ENCODE data around the gene CARD6. TPM values are rescaled to one million over a fixed set of nuclear protein-coding genes. Genes with fewer than 3 reads are reported as not detected.
"Not testable (repeated sequence)": the region's sequence is repeated elsewhere in the genome, so short reads cannot be mapped to it uniquely, and the experiment has no call there.

CARD6 gene
- 1 to 10 TPM; 2.6 to 4.6 TPM for total RNA-seq

- Mint-ChIP-seq H3K27me3 (peaks cover 17% of the 10 kb centered on the region), H3K9me3 (ENCODE audit: low read depth) (no peaks in the 10 kb centered on the region), H3K4me1 (peaks cover 28% of the 10 kb centered on the region), H3K36me3 (peaks cover 7% of the 10 kb centered on the region), H3K4me3 (peak within 1 kb of the TSS; percentile 78), H3K27ac (peak within 1 kb of the TSS; percentile 86)
- CTCF ChIA-PET, result interaction anchor here (1.0 to 1.3 kb wide), 2 partner anchors 38 to 43 kb away, joined by 3 read pairs; partner anchors contain the start of gene PRKAA1
- ATAC-seq (peak; percentile 66), DNase-seq (no peak)
Observed at GRCh38 chr5:40841068-40841805, at the start of gene CARD6. CARD6 (plus strand) TSS chr5:40841367; CDS start chr5:40841383, 16 bp downstream.

GRCh38 chr5:40791715-40792139, 49.4 kb upstream of the CARD6 start:
- H3K4me3 Mint-ChIP-seq, result no peak overlapping the region
- no peaks in the 10 kb centered on the region for H3K27me3 Mint-ChIP-seq
- peaks cover 40% of the 10 kb centered on the region for H3K4me1 Mint-ChIP-seq
- no peak for ATAC-seq
- H3K27ac Mint-ChIP-seq, result no peak overlapping the region
- peaks cover 6% of the 10 kb centered on the region for H3K9me3 Mint-ChIP-seq (ENCODE audit: low read depth)
- peaks cover 53% of the 10 kb centered on the region for H3K36me3 Mint-ChIP-seq
- DNase-seq, result no peak
- CTCF ChIA-PET, result no interaction called here

- H3K27ac Mint-ChIP-seq; ATAC-seq; H3K27me3 Mint-ChIP-seq; CTCF ChIA-PET; H3K4me3 Mint-ChIP-seq; DNase-seq; H3K9me3 Mint-ChIP-seq (ENCODE audit: low read depth): not testable (repeated sequence)
- Mint-ChIP-seq H3K4me1 (peaks cover 41% of the 10 kb centered on the region), H3K36me3 (peaks cover 47% of the 10 kb centered on the region)
Observed at GRCh38 chr5:40792691-40793090, 48.5 kb upstream of the CARD6 start.

- H3K9me3 Mint-ChIP-seq (ENCODE audit: low read depth); H3K27ac Mint-ChIP-seq; H3K27me3 Mint-ChIP-seq; DNase-seq; CTCF ChIA-PET; H3K4me3 Mint-ChIP-seq; ATAC-seq: not testable (repeated sequence)
- Mint-ChIP-seq H3K36me3 (peaks cover 32% of the 10 kb centered on the region), H3K4me1 (peaks cover 46% of the 10 kb centered on the region)
Observed at GRCh38 chr5:40794340-40794739, 46.8 kb upstream of the CARD6 start.

GRCh38 chr5:40794877-40795276, 46.3 kb upstream of the CARD6 start:
- CTCF ChIA-PET; ATAC-seq; H3K27me3 Mint-ChIP-seq; H3K4me3 Mint-ChIP-seq; H3K27ac Mint-ChIP-seq; DNase-seq; H3K9me3 Mint-ChIP-seq (ENCODE audit: low read depth): not testable (repeated sequence)
- H3K36me3 Mint-ChIP-seq, result peaks cover 29% of the 10 kb centered on the region
- peaks cover 48% of the 10 kb centered on the region for H3K4me1 Mint-ChIP-seq

- H3K4me1 Mint-ChIP-seq, result peaks cover 41% of the 10 kb centered on the region
- no peak for ATAC-seq
- H3K9me3 Mint-ChIP-seq (ENCODE audit: low read depth), result no peaks in the 10 kb centered on the region
- H3K36me3 Mint-ChIP-seq, result peaks cover 24% of the 10 kb centered on the region
- CTCF ChIA-PET, result interaction anchor here (0.7 to 1.5 kb wide), 2 partner anchors 9 to 21 kb away, joined by 3 read pairs; no protein-coding TSS in a partner anchor
- peaks cover 8% of the 10 kb centered on the region for H3K27me3 Mint-ChIP-seq
- no peak for DNase-seq
- peak overlapping the region; percentile 87 for H3K27ac Mint-ChIP-seq
- peak overlapping the region; percentile 81 for H3K4me3 Mint-ChIP-seq
Observed at GRCh38 chr5:40796487-40796889, 44.7 kb upstream of the CARD6 start.

- H3K27ac Mint-ChIP-seq, result peak overlapping the region; percentile 87
- H3K4me3 Mint-ChIP-seq, result peak overlapping the region; percentile 81
- CTCF ChIA-PET, result interaction anchor here (0.7 to 1.5 kb wide), 7 partner anchors 10 to 43 kb away, joined by 3 to 5 read pairs (median 3); no protein-coding TSS in a partner anchor
- peaks cover 8% of the 10 kb centered on the region for H3K27me3 Mint-ChIP-seq
- no peaks in the 10 kb centered on the region for H3K9me3 Mint-ChIP-seq (ENCODE audit: low read depth)
- ATAC-seq (peak; percentile 58), DNase-seq (peak; percentile 85)
- peaks cover 40% of the 10 kb centered on the region for H3K4me1 Mint-ChIP-seq
- peaks cover 24% of the 10 kb centered on the region for H3K36me3 Mint-ChIP-seq
Observed at GRCh38 chr5:40797273-40798011, 43.7 kb upstream of the CARD6 start.

GRCh38 chr5:40798012-40798800, 43.0 kb upstream of the CARD6 start, which contains the start of gene PRKAA1:
PRKAA1 (minus strand) TSS chr5:40798374; CDS start chr5:40798189, 185 bp downstream.
- Mint-ChIP-seq H3K27me3 (peaks cover 8% of the 10 kb centered on the region), H3K9me3 (ENCODE audit: low read depth) (no peaks in the 10 kb centered on the region), H3K36me3 (peaks cover 21% of the 10 kb centered on the region), H3K4me1 (peaks cover 39% of the 10 kb centered on the region), H3K4me3 (peak within 1 kb of the TSS; percentile 81), H3K27ac (peak within 1 kb of the TSS; percentile 87)
- ATAC-seq, result peak; percentile 95
- peak; percentile 92 for DNase-seq
- CTCF ChIA-PET, result interaction anchor here (0.8 to 1.5 kb wide), 7 partner anchors 10 to 246 kb away, joined by 3 to 5 read pairs (median 3); no protein-coding TSS in a partner anchor

- H3K4me1 Mint-ChIP-seq, result peaks cover 34% of the 10 kb centered on the region
- no peaks in the 10 kb centered on the region for H3K9me3 Mint-ChIP-seq (ENCODE audit: low read depth)
- no peak for DNase-seq
- ATAC-seq, result no peak
- peaks cover 17% of the 10 kb centered on the region for H3K36me3 Mint-ChIP-seq
- CTCF ChIA-PET, result interaction anchor here (1.0 to 1.5 kb wide), 5 partner anchors 23 to 246 kb away, joined by 3 to 5 read pairs (median 3); no protein-coding TSS in a partner anchor
- H3K27me3 Mint-ChIP-seq, result peaks cover 8% of the 10 kb centered on the region
- H3K27ac Mint-ChIP-seq, result peak overlapping the region; percentile 79
- peak overlapping the region; percentile 81 for H3K4me3 Mint-ChIP-seq
Observed at GRCh38 chr5:40798801-40799210, 42.4 kb upstream of the CARD6 start.

GRCh38 chr5:40799258-40799657, 41.9 kb upstream of the CARD6 start:
- DNase-seq (no peak), ATAC-seq (no peak)
- H3K4me1 Mint-ChIP-seq, result peaks cover 31% of the 10 kb centered on the region
- CTCF ChIA-PET, result interaction anchor here (1.0 to 1.4 kb wide), 2 partner anchors 24 to 247 kb away, joined by 3 to 5 read pairs; no protein-coding TSS in a partner anchor
- no peak overlapping the region for H3K27ac Mint-ChIP-seq
- no peaks in the 10 kb centered on the region for H3K9me3 Mint-ChIP-seq (ENCODE audit: low read depth)
- no peak overlapping the region for H3K4me3 Mint-ChIP-seq
- H3K27me3 Mint-ChIP-seq, result peaks cover 8% of the 10 kb centered on the region
- H3K36me3 Mint-ChIP-seq, result peaks cover 15% of the 10 kb centered on the region

- H3K4me1 Mint-ChIP-seq, result peaks cover 6% of the 10 kb centered on the region
- no peak overlapping the region for H3K4me3 Mint-ChIP-seq
- H3K9me3 Mint-ChIP-seq (ENCODE audit: low read depth), result no peaks in the 10 kb centered on the region
- no peak for ATAC-seq
- no peak overlapping the region for H3K27ac Mint-ChIP-seq
- no peaks in the 10 kb centered on the region for H3K36me3 Mint-ChIP-seq
- CTCF ChIA-PET, result interaction anchor here (0.7 to 1.5 kb wide), 2 partner anchors 12 to 34 kb away, joined by 3 read pairs; partner anchors contain the start of gene RPL37
- peaks cover 8% of the 10 kb centered on the region for H3K27me3 Mint-ChIP-seq
- no peak for DNase-seq
Observed at GRCh38 chr5:40801771-40802562, 39.2 kb upstream of the CARD6 start.

GRCh38 chr5:40812125-40812524, 29.0 kb upstream of the CARD6 start:
- H3K4me3 Mint-ChIP-seq, result no peak overlapping the region
- CTCF ChIA-PET, result no interaction called here
- DNase-seq (no peak), ATAC-seq (no peak)
- no peaks in the 10 kb centered on the region for H3K36me3 Mint-ChIP-seq
- no peak overlapping the region for H3K27ac Mint-ChIP-seq
- no peaks in the 10 kb centered on the region for H3K27me3 Mint-ChIP-seq
- H3K9me3 Mint-ChIP-seq (ENCODE audit: low read depth), result no peaks in the 10 kb centered on the region
- H3K4me1 Mint-ChIP-seq, result peaks cover 37% of the 10 kb centered on the region
